Neutrophil (primary cell): ENCODE data around the gene ZSCAN25.

Experiments
- H3K27ac ChIP-seq: fragments of 200-600 bp; sonication (generic); 2 replicates; pipeline ENCODE4 v1.5.1; 2016; ENCODE audit warnings: mild to moderate bottlenecking, moderate library complexity
- H3K27me3 ChIP-seq: fragments of 200-600 bp; sonication (generic); 2 replicates; pipeline ENCODE4 v1.6.0; 2016; ENCODE audit warnings: mild to moderate bottlenecking
- H3K36me3 ChIP-seq: fragments of 200-600 bp; sonication (generic); 2 replicates; pipeline ENCODE4 v1.5.1; 2017
- H3K4me1 ChIP-seq, 2 experiments: fragments of 200-600 bp in 1 of 2; sonication (generic) in 1 of 2; 1 replicate in 1 of 2; 2 replicates in 1 of 2; pipeline versions ENCODE4 v1.5.1 to v1.6.1; 2013 to 2016; ENCODE audit warnings: low read depth in 1 of 2, low read length in 1 of 2, mild to moderate bottlenecking in 1 of 2, moderate library complexity in 1 of 2; ENCODE audit not compliant: control insufficient read depth in 1 of 2, insufficient read depth in 1 of 2
- H3K4me3 ChIP-seq, 2 experiments: fragments of 200-600 bp in 1 of 2; sonication (generic) in 1 of 2; 1 replicate in 1 of 2; 2 replicates in 1 of 2; pipeline ENCODE4 v1.5.1; 2013 to 2016; ENCODE audit warnings: low read depth in 1 of 2, low read length in 1 of 2, mild to moderate bottlenecking in 1 of 2, moderate library complexity in 1 of 2
- H3K9me3 ChIP-seq: fragments of 200-600 bp; sonication (generic); 2 replicates; pipeline ENCODE4 v1.5.1; 2016
- TF ChIP-seq, protein P1 (sequence below): fragments of 200-600 bp; sonication (generic); IDR thresholded peaks from 2 replicates; pipeline ENCODE4 v1.5.1; 2016; ENCODE audit warnings: antibody characterized with exemption

ZSCAN25 gene

DNA sequence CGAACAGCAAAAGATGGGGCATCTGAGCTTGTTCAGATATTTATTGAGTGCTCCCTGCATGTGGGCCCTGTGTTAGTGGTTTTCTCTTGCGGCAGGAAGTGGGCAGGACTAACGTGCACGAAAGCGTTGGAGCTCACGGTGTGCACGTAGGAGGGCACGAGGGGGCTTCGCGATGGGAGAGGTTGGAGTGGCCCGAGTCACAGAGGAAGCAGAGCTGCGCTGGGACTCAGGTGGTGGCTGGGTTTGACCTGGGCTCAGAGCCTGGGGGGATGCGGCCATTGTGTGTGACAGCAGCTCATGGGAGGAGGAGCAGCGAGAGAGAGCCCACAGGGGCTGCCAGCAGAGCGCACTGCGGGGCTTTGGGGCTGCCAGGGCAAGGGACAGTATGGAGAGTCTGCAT, 7.7 kb downstream of the ZSCAN25 start:
- Histone ChIP-seq H3K4me1 (peaks cover 0 to 9% of the 10 kb centered on the region in 2 experiments), H3K27me3 (no peaks in the 10 kb centered on the region), H3K36me3 (peaks cover 99% of the 10 kb centered on the region), H3K4me3 (no peak overlapping the region), H3K27ac (no peak overlapping the region), H3K9me3 (no peaks in the 10 kb centered on the region)
- TF ChIP-seq, protein P1, sequence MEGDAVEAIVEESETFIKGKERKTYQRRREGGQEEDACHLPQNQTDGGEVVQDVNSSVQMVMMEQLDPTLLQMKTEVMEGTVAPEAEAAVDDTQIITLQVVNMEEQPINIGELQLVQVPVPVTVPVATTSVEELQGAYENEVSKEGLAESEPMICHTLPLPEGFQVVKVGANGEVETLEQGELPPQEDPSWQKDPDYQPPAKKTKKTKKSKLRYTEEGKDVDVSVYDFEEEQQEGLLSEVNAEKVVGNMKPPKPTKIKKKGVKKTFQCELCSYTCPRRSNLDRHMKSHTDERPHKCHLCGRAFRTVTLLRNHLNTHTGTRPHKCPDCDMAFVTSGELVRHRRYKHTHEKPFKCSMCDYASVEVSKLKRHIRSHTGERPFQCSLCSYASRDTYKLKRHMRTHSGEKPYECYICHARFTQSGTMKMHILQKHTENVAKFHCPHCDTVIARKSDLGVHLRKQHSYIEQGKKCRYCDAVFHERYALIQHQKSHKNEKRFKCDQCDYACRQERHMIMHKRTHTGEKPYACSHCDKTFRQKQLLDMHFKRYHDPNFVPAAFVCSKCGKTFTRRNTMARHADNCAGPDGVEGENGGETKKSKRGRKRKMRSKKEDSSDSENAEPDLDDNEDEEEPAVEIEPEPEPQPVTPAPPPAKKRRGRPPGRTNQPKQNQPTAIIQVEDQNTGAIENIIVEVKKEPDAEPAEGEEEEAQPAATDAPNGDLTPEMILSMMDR, result no peak

DNA sequence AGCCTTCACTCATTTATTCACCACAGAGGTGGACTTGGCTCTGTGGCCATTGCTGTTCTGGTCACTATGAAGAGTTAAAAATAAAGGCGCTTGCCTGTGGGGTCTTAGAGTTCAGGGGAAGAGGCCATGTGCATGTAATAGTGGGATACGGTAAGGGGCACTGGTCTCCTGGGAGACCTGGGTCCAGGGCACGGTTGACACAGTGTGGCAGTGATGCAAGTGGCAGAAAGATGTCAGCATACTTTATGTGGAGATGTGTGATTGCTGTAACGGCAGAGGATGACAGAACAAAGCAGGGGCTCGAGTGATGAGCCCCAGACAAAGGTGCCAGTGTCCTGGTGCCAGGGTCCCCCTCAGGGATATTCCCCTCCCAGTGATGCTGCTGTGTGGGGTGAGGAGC, 8.6 kb downstream of the ZSCAN25 start:
- Histone ChIP-seq H3K36me3 (peaks cover 99% of the 10 kb centered on the region), H3K27me3 (no peaks in the 10 kb centered on the region), H3K9me3 (no peaks in the 10 kb centered on the region), H3K4me3 (no peak overlapping the region), H3K27ac (no peak overlapping the region), H3K4me1 (peaks cover 0 to 9% of the 10 kb centered on the region in 2 experiments)
- TF ChIP-seq, protein P1, result no peak

- no peak overlapping the region for H3K27ac ChIP-seq
- H3K36me3 ChIP-seq, result peaks cover 99% of the 10 kb centered on the region
- TF ChIP-seq, protein P1, result no peak
- no peak overlapping the region for H3K4me3 ChIP-seq
- H3K27me3 ChIP-seq, result no peaks in the 10 kb centered on the region
- H3K9me3 ChIP-seq, result no peaks in the 10 kb centered on the region
- H3K4me1 ChIP-seq, result peaks cover 0 to 9% of the 10 kb centered on the region in 2 experiments
Observed at GRCh38 chr7:99625961-99626360, 9.2 kb downstream of the ZSCAN25 start.

DNA sequence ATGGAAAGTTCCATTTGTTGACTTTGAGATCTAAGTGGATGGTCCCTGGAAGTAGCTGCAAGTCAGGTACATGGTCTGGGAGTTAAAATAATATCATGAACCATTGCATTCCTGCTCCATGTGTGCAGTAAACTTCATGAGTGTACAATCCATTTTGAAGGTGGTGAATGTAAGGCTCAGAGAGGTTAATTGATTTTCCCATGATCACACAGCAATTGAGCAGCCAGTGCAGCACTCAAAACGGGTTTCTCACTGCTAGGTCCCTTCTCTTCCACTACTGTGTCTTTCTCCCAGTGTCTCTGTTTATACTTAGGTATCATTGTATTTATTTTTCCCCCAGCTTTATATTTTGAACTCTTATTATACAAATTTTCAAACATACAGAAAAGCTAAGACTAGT, 9.9 kb downstream of the ZSCAN25 start:
- Histone ChIP-seq H3K27me3 (no peaks in the 10 kb centered on the region), H3K36me3 (peaks cover 99% of the 10 kb centered on the region), H3K4me1 (peaks cover 0 to 9% of the 10 kb centered on the region in 2 experiments), H3K9me3 (no peaks in the 10 kb centered on the region), H3K4me3 (no peak overlapping the region), H3K27ac (no peak overlapping the region)
- TF ChIP-seq, protein P1, result no peak

GRCh38 chr7:99627513-99627912, 10.8 kb downstream of the ZSCAN25 start:
- Histone ChIP-seq H3K9me3 (no peaks in the 10 kb centered on the region), H3K27me3 (no peaks in the 10 kb centered on the region), H3K27ac (no peak overlapping the region), H3K4me1 (peaks cover 0 to 9% of the 10 kb centered on the region in 2 experiments), H3K4me3 (no peak overlapping the region), H3K36me3 (peaks cover 97% of the 10 kb centered on the region)
- TF ChIP-seq, protein P1, result no peak
